ENCODE data around the gene CD27. TPM values are rescaled to one million over a fixed set of nuclear protein-coding genes. Genes with fewer than 3 reads are reported as not detected.

Gene CD27
- total and polyA plus RNA-seq, 9 of the 15 experiments (the other 6 are each of a cell fraction or from before 2014, with no cell fraction given) = 0.24 TPM; not detected in 8

- TF ChIP-seq REST (IDR thresholded peaks at IDR 0.05; ENCODE audit: borderline replicate concordance) = peak; percentile 87
- no peak for TF ChIP-seq REST (CRISPR knock-in tag; IDR thresholded peaks at IDR 0.05; ENCODE audit: low read depth)
- TF ChIP-seq SMC3 (conservative IDR thresholded peaks at IDR 0.05; ENCODE audit: insufficient read depth, low read depth, low read length) = peak; percentile 80
- peak; percentile 86 to 94 for TF ChIP-seq RAD21 (CRISPR knock-in tag; conservative IDR thresholded peaks at IDR 0.05 in 1 of 2, IDR thresholded peaks at IDR 0.05 in 1 of 2)
- TF ChIP-seq HEY1 (CRISPR knock-in tag; IDR thresholded peaks at IDR 0.05; ENCODE audit: borderline replicate concordance) = no peak
- TF ChIP-seq CC2D1A (IDR thresholded peaks at IDR 0.05) = peak; percentile 71
- TF ChIP-seq, protein P1, sequence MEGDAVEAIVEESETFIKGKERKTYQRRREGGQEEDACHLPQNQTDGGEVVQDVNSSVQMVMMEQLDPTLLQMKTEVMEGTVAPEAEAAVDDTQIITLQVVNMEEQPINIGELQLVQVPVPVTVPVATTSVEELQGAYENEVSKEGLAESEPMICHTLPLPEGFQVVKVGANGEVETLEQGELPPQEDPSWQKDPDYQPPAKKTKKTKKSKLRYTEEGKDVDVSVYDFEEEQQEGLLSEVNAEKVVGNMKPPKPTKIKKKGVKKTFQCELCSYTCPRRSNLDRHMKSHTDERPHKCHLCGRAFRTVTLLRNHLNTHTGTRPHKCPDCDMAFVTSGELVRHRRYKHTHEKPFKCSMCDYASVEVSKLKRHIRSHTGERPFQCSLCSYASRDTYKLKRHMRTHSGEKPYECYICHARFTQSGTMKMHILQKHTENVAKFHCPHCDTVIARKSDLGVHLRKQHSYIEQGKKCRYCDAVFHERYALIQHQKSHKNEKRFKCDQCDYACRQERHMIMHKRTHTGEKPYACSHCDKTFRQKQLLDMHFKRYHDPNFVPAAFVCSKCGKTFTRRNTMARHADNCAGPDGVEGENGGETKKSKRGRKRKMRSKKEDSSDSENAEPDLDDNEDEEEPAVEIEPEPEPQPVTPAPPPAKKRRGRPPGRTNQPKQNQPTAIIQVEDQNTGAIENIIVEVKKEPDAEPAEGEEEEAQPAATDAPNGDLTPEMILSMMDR (IDR thresholded peaks at IDR 0.05 in 2 of 3, conservative IDR thresholded peaks at IDR 0.05 in 1 of 3; ENCODE audit: insufficient read depth in 2 of 3, low read depth in 1 of 3, low read length in 3 of 3) = peak; percentile 76 to 91 (median 80)
- TF ChIP-seq HNRNPK (IDR thresholded peaks at IDR 0.05; ENCODE audit: low read depth, low read length, poor library complexity, severe bottlenecking) = no peak
- TF ChIP-seq ARID2 (IDR thresholded peaks at IDR 0.05) = peak; percentile 45; the same call in 1 of the 2 replicates
These were observed 20.9 kb downstream of the CD27 start (continued) for GRCh38 chr12:6465467-6466183.

Data from K562 (cell line).